ENCODE measurements around the gene PHTF2.

GRCh38 chr7:77791336-77791735 is 7.2 kb upstream of the PHTF2 start:
- TF ChIP-seq MXI1 (IDR thresholded peaks at IDR 0.05; ENCODE audit: borderline replicate concordance, low read depth, low read length) (no peak), CTCF (conservative IDR thresholded peaks at IDR 0.05; ENCODE audit: low read depth, low read length) (no peak), RFX5 (IDR thresholded peaks at IDR 0.05; ENCODE audit: low read depth, low read length) (no peak), RAD21 (IDR thresholded peaks at IDR 0.05; ENCODE audit: low read length) (no peak), BHLHE40 (IDR thresholded peaks at IDR 0.05; ENCODE audit: low read depth, low read length) (no peak), POLR2A (IDR thresholded peaks at IDR 0.05; ENCODE audit: low read depth, low read length) (no peak), USF2 (IDR thresholded peaks at IDR 0.05; ENCODE audit: low read depth, low read length) (no peak), RCOR1 (IDR thresholded peaks at IDR 0.05; ENCODE audit: insufficient replicate concordance, low read length) (no peak), CHD1 (IDR thresholded peaks at IDR 0.05; ENCODE audit: low read depth, low read length) (no peak), CEBPB (IDR thresholded peaks at IDR 0.05; ENCODE audit: low read depth, low read length) (peak; percentile 39; the same call in 1 of the 2 replicates), NFE2L2 (IDR thresholded peaks at IDR 0.05; ENCODE audit: low read depth, low read length) (no peak), FOS (IDR thresholded peaks at IDR 0.05; ENCODE audit: low read depth, low read length) (no peak), SMC3 (IDR thresholded peaks at IDR 0.05; ENCODE audit: low read depth, low read length) (no peak)

Data from IMR-90 (cell line).